GM21381 (cell line): ENCODE measurements around the gene EBP.
"Not testable (repeated sequence)": the region's sequence is repeated elsewhere in the genome, so short reads cannot be mapped to it uniquely, and the experiment has no call there.

Experiments
- ATAC-seq: cut with Tn5 transposase; IDR thresholded peaks from one replicate; pipeline ENCODE4 v1.9.1; 2021; ENCODE audit warnings: mild to moderate bottlenecking, moderate library complexity; ENCODE audit not compliant: unreplicated experiment

Gene EBP

DNA sequence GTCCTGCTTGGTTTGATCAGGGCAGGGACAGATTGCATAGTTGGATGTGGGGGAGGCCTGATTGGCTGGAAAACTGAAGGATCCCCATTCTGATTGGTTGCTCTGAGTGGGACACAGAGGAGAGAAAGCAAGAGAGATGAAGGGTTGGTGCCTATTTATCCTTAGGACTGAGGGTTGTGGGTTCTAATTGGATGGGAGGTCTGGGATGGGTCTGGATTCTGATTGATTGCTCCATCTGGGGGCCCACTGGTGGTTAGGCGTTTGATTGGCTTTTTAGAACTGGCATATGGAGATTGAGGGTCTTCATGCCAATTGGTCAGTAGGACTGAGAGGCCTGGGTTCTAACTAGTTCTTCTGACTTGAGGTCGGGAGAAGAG is 644 bp upstream of the EBP start:
- ATAC-seq: no peak

DNA sequence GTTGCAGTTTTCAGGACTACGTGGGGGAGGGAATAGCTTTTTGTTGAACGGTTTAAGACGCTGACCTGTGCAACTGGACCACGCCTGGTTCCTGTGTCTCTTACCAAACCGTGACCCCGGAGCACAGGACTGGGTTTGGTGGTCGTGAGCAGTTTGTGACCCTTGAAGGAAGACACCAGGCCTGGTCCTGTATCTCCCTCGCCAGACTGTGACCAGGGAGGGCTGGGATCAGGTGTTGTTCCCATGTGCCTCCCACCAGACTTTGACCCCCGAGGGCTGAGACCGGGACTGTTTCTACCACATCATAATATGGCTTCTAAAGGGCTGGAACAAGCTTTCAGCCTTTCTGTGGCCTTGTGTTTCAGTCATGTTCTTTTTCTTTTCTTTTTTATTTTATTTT is 683 bp downstream of the EBP start:
- no peak for ATAC-seq

DNA sequence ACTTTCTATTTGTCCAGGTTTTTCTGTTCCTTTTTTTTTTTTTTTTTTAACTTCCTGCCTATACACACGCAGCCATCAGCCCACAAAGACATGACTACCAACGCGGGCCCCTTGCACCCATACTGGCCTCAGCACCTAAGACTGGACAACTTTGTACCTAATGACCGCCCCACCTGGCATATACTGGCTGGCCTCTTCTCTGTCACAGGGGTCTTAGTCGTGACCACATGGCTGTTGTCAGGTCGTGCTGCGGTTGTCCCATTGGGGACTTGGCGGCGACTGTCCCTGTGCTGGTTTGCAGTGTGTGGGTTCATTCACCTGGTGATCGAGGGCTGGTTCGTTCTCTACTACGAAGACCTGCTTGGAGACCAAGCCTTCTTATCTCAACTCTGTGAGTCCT is 2.1 kb downstream of the EBP start:
- no peak for ATAC-seq

DNA sequence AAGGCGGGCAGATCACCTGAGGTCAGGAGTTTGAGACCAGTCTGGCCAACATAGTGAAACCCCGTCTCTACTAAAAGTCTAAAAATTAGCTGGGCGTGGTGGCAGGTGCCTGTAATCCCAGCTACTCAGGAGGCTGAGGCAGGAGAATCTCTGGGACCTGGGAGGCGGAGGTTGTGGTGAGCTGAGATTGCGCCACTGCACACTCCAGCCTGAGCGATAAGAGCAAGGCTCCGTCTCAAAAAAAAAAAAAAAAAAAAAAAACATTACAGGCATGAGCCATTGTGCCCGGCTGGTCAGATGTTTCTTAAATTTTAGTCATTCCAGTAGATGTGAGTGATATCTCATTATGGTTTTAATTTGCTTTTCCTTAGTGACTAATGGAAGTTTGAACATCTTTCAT is 4.2 kb downstream of the EBP start:
- not testable (repeated sequence) for ATAC-seq

- ATAC-seq: no peak
Measured at GRCh38 chrX:48530736-48531135, 9.1 kb downstream of the EBP start.

DNA sequence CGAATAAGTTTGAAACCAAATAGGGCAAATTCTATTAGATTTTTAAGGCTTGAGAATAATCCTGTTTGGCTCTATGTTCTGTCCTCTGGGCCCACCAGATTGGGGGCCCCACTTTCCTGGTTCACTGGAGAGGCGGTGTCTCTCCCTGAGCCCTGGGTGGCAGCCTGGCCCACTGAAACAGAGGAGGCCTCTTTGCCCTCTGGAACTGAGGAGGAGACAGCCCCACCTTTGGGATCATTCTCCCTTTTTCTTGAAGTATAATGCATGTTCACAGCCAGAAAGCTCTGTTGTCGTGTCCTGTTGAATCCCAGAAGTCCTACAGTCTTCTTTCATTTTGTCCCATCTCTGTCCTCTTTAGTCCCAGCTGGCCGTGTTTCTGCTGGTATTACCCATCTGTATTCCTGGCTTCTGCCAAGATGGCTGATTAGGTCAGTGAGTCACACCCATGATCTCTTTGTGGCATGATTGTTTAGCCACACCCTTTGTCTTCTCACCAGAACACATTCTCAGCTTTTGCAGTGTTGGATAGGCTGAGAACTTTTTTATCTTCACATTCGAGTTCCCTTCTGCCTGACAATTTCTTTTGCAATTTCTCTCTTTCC is 9.9 kb downstream of the EBP start:
- no peak for ATAC-seq

DNA sequence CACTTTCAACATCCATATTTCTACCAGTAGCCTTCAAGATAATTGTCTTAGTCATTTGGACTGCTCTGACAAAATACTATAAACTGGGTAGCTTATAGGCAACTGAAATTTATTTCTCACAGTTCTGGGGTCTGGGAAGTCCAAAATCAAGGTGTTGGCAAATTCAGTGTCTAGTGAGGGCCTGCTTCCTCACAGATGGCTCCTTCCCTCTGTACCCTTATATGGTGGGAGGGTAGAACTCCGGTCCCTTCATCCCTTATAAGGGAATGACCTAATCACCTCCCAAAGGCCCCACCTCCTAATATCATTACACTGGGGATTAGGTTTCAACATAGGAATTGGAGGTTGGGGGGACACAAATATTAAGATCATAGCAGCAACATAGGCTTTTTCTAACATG is 10.6 kb downstream of the EBP start:
- ATAC-seq: no peak

GRCh38 chrX:48533165-48533564 is 11.6 kb downstream of the EBP start:
- no peak for ATAC-seq

DNA sequence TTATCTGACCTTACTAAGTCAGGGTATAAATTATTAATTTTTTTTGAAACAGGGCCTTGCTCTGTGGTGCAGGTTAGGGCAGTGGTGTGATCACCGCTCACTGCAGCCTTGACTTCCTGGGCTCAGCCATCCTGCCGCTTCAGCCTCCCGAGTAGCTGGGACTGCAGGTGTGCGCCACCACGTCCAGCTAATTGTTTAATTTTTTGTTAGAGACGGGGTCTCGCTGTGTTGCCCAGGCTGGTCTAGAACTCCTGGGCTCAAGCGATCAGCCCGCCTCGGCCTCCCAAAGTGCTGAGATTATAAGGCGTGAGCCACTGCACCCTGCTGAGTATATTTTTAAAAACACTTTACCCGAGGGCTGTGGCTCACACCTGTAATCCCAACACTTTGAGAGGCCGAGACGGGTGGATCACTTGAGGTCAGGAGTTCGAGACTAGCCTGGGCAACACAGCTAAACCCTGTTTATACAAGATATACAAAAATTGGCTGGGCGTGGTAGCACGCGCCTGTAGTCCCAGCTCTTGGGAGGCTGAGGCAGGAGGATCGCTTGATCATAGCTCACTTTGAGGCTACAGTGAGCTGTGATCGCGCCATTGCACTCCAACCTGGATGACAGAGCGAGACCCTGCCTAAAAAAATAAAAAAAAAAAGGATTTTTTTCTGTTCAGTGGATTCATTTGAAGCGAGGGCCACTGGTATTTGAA is 17.2 kb downstream of the EBP start:
- ATAC-seq: no peak

DNA sequence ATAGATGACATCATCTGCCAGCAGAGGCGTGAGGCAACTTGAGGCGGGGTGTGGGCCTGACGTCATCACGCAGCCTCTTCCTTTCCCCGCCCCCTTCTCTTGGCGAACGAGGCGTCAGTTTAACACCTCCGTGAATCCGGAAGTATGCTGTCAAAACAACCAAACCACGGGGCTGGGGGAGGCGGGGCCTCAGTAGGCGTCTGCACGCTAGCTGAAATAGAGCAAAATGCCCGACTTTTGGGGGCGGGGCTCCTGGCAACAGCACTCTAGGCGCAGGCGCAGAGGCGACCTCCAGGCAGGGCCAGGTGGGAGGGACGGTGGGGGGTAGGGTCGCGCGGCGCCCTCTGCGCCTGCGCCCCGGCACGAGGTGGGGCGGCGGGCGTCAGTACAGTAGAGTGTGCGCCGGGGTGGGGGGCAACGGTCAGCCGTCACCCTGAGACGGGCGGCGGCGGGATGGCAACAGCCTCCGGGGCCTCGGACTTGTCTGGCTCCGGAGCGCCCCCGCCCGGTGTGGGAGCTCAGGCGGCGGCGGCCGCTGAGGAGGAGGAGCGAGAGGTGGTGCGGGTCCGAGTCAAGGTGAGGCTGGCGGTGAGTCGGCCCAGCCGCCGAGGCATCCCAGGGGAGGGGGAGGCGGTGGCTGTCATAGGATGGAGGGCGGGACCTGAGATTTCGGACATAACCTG is 17.9 kb downstream of the EBP start, which contains the start of gene TBC1D25:
TBC1D25 (plus strand) TSS at position 370 of the 683 bp plus-strand sequence; CDS start at position 454, 84 bp downstream.
- ATAC-seq: peak; percentile 84

DNA sequence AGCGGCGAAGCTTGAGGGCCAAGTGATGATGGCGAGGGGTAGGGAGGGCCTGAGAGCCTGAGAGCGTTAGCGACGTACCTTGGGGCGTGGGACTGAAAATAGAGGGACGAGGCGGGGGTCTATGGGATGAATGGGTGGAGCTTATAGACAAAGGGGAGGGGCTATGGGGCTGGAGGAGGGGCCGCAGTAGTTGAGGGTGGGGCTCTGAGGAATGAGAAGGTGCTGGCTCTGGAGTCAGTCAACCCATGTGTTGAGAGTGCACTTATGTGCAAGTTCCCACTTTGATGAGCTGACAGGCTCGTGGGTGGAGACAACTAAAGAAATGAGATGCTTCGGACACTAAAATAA is 18.4 kb downstream of the EBP start:
- no peak for ATAC-seq

DNA sequence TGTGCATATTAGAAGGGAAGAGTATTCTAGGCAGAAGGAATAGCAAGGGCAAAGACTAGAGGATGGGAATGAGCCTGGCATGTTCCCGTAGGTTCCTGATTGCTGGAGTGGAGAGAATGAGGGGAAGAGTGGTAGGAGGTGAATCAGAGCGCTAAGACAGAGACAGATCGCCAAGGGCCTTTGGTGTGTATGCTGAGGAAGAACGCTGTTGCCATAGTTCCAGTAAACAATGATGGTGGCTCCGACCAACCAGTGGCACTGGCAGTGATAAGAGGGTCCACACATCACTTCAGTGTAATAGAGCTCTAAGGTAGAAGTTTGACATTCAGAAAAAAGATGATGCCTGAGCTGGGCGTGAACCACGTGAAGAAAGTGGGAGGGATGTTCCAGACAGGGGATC is 18.9 kb downstream of the EBP start:
- ATAC-seq: no peak

DNA sequence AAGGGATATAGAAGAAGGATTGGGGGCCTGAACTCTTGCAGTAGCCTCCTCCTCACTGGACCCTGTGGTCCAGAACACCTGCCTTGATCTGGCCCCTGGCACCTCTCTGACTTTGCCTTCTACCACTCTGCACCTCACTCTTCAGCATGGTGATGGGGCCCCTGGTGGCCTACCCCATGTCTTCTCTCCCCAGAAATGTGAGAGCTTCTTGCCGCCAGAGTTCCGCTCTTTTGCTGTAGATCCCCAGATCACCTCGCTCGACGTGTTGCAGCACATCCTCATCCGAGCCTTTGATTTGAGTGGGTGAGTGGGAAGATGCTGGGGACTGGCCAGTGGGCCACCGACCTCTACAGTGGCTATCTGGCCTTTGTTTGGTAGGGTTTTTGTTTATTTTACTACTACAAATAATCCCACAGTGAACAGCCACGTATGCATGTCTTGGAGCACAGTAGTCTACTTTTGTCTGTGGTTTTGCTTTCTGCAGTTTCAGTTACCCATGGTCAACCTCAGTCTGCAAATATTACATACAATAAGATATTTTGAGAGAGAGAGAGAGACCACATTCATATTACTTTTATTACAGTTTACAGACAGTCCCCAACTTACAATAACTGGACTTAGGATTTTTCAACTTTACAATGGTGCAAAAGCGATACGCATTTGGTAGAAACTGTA is 19.7 kb downstream of the EBP start:
- no peak for ATAC-seq

DNA sequence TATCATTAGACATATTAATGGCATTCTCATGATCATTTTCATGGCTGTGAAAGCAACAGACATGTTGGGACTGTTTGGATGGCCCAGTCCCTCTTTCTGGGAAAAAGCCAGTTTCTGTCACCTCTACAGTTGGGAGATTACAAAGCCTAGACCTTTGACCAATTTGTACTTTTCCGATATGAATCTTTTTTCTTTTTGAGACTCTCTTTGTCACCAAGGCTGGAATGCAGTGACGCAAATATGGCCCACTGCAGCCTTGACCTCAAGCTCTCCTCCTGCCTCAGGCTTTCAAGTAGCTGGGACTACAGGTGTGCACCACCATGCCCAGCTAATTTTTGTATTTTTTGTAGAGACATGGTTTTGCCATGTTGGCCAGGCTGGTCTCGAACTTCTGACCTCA is 27.3 kb downstream of the EBP start:
- no peak for ATAC-seq

GRCh38 chrX:48555731-48556325 is 34.2 kb downstream of the EBP start:
- ATAC-seq: not testable (repeated sequence)

DNA sequence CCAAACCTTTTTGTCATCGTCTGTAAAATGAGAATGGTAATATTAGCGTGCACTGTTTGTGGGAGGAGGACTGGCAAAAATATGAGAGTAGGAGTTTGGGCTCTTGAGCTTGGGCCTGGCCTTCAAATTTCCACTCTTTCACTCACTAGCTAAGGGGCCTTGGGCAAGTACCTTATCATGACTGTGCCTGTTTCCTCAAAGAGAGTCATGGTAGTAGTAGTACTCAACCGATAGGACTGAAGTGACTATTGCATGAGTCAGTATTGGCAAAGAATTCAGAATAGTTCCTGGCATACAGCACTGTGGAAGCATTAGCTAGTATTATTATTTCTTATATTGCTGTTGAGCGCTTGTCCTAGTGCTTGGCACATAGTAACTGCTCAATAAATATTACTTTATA is 36.7 kb downstream of the EBP start:
- no peak for ATAC-seq

DNA sequence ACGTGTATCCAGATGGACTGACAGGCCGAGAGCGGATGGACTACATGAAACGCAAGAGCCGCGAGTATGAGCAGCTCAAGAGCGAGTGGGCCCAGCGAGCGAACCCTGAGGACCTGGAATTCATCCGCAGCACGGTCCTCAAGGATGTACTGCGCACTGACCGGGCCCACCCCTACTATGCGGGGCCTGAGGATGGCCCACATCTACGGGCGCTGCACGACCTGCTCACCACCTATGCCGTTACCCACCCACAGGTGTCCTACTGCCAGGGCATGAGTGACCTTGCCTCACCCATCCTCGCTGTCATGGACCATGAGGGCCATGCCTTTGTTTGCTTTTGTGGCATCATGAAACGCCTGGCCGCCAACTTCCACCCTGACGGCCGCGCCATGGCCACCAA is 38.0 kb downstream of the EBP start:
- no peak for ATAC-seq

GRCh38 chrX:48560056-48560455 is 38.4 kb downstream of the EBP start:
- no peak for ATAC-seq

GRCh38 chrX:48560681-48561080 is 39.1 kb downstream of the EBP start:
- ATAC-seq: no peak

DNA sequence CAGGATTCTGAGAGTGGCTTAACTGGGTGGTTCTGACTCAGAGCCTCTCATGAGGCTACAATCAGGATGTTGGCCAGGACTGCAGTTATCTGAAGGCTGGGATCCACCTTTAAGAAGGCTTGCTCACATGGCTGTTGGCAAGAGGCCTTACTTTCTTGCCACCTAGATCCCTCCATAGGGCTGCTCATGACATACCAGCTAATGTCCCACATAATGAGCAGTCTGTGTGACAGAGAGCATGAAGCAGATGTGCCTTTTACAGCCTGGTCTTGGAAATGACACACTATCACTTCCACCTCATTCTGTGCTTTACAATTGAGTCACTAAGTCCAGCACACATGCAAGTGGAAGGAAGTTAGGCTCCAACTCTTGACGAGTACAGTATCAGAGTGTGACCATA is 48.4 kb downstream of the EBP start:
- ATAC-seq: no peak

DNA sequence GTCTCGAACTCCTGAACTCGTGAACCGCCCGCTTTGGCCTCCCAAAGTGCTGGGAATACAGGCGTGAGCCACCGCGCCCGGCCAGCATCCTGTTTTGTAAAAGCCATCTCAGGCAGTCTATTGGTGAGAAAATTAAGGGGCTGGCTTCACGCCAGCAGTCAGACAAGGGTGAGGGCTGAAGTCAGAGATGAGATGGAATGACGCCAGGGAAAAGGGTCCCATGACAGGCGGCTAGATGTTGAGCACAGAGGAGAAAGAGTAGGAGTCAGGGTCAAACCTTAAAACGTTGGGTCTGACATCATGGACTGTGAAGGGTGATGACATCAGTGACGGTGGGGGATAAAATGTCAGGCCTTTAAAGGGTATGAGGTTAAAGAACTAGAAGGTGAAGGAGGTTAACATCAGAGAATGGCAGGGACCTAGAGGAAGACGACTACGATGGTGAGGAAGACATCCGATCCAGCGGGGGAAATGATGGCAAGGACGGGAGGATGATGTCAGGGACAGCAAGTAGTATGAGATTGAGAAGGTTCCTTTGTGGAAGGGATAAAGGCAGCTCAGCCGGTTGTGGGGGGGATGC is 52.2 kb downstream of the EBP start:
- no peak for ATAC-seq
